ENCODE data around the gene CARD14. TPM values are rescaled to one million over a fixed set of nuclear protein-coding genes. Genes with fewer than 3 reads are reported as not detected.
"Not testable (repeated sequence)": the region's sequence is repeated elsewhere in the genome, so short reads cannot be mapped to it uniquely, and the experiment has no call there.

CARD14 gene
- total RNA-seq, 1 donor from 2014 or later, result 5.4 TPM

- no peak for DNase-seq (ENCODE audit: low spot score in 2 of 2, unreplicated experiment in 2 of 2)
- Mint-ChIP-seq H3K27ac (peak overlapping the region; percentile 18), H3K27me3 (ENCODE audit: low read depth) (no peaks in the 10 kb centered on the region), H3K4me3 (no peak overlapping the region), H3K36me3 (no peaks in the 10 kb centered on the region), H3K4me1 (peaks cover 7% of the 10 kb centered on the region), H3K9me3 (no peaks in the 10 kb centered on the region)
- TF ChIP-seq CTCF (IDR thresholded peaks at IDR 0.05; ENCODE audit: unreplicated experiment), result no peak
These were observed 22.2 kb downstream of the CARD14 start for GRCh38 chr17:80191865-80192661.

- H3K4me3 Mint-ChIP-seq, result no peak overlapping the region
- peaks cover 15% of the 10 kb centered on the region for H3K4me1 Mint-ChIP-seq
- no peak for TF ChIP-seq CTCF (IDR thresholded peaks at IDR 0.05; ENCODE audit: unreplicated experiment)
- no peaks in the 10 kb centered on the region for H3K27me3 Mint-ChIP-seq (ENCODE audit: low read depth)
- no peak for DNase-seq (ENCODE audit: low spot score in 2 of 2, unreplicated experiment in 2 of 2)
- H3K9me3 Mint-ChIP-seq, result no peaks in the 10 kb centered on the region
- no peak overlapping the region for H3K27ac Mint-ChIP-seq
- H3K36me3 Mint-ChIP-seq, result no peaks in the 10 kb centered on the region
These were observed 25.3 kb downstream of the CARD14 start for GRCh38 chr17:80195141-80195540.

- H3K9me3 Mint-ChIP-seq, result no peaks in the 10 kb centered on the region
These were observed 26.1 kb downstream of the CARD14 start for GRCh38 chr17:80195671-80196529.

GRCh38 chr17:80196652-80197051 lies 26.8 kb downstream of the CARD14 start:
- no peaks in the 10 kb centered on the region for H3K9me3 Mint-ChIP-seq
- no peak overlapping the region for H3K27ac Mint-ChIP-seq
- no peak overlapping the region for H3K4me3 Mint-ChIP-seq
- H3K36me3 Mint-ChIP-seq, result no peaks in the 10 kb centered on the region
- DNase-seq (ENCODE audit: low spot score in 2 of 2, unreplicated experiment in 2 of 2), result no peak
- peaks cover 13% of the 10 kb centered on the region for H3K4me1 Mint-ChIP-seq
- no peaks in the 10 kb centered on the region for H3K27me3 Mint-ChIP-seq (ENCODE audit: low read depth)
- TF ChIP-seq CTCF (IDR thresholded peaks at IDR 0.05; ENCODE audit: unreplicated experiment), result no peak

More at GRCh38 chr17:80195671-80196529, 26.1 kb downstream of the CARD14 start:
- peaks cover 15% of the 10 kb centered on the region for H3K4me1 Mint-ChIP-seq
- H3K27me3 Mint-ChIP-seq (ENCODE audit: low read depth), result no peaks in the 10 kb centered on the region
- no peaks in the 10 kb centered on the region for H3K36me3 Mint-ChIP-seq
- DNase-seq (ENCODE audit: low spot score in 2 of 2, unreplicated experiment in 2 of 2), result no peak
- no peak overlapping the region for H3K4me3 Mint-ChIP-seq
- no peak overlapping the region for H3K27ac Mint-ChIP-seq
- TF ChIP-seq CTCF (IDR thresholded peaks at IDR 0.05; ENCODE audit: unreplicated experiment), result peak; percentile 94

- Mint-ChIP-seq H3K9me3 (no peaks in the 10 kb centered on the region), H3K27ac (no peak overlapping the region), H3K4me3 (no peak overlapping the region), H3K36me3 (peaks cover 2% of the 10 kb centered on the region), H3K4me1 (peaks cover 8% of the 10 kb centered on the region), H3K27me3 (ENCODE audit: low read depth) (no peaks in the 10 kb centered on the region)
- DNase-seq (ENCODE audit: low spot score in 2 of 2, unreplicated experiment in 2 of 2), result no peak
- TF ChIP-seq CTCF (IDR thresholded peaks at IDR 0.05; ENCODE audit: unreplicated experiment), result no peak
These were observed 28.4 kb downstream of the CARD14 start for GRCh38 chr17:80198144-80198661.

GRCh38 chr17:80199295-80199694 lies 29.5 kb downstream of the CARD14 start:
- not testable (repeated sequence) for H3K9me3 Mint-ChIP-seq; H3K36me3 Mint-ChIP-seq; H3K4me1 Mint-ChIP-seq; DNase-seq (ENCODE audit: low spot score in 2 of 2, unreplicated experiment in 2 of 2); H3K4me3 Mint-ChIP-seq; H3K27ac Mint-ChIP-seq; H3K27me3 Mint-ChIP-seq (ENCODE audit: low read depth)

Measured in mesothelial cell of epicardium (in vitro differentiated cells).